Transverse colon (tissue), 3 donors: ENCODE results near the gene KCNJ16.

Experiments
- EP300 ChIP-seq: sonication (generic); formaldehyde crosslinking; IDR thresholded peaks from one replicate; pipeline ENCODE4 v1.6.1; 2017; ENCODE audit warnings: antibody characterized with exemption, low read depth
- POLR2A ChIP-seq: fragments of 450-650 bp; IDR thresholded peaks from one replicate; pipeline ENCODE4 v1.6.1; 2016; ENCODE audit warnings: antibody characterized with exemption, mild to moderate bottlenecking, moderate library complexity
- TF ChIP-seq, protein P1 (sequence below), 5 experiments: fragments of 200-600 bp in 3 of 5; fragments of 450-650 bp in 2 of 5; sonication (generic) in 3 of 5; IDR thresholded peaks; 1 replicate in 2 of 5; 2 replicates in 3 of 5; pipeline ENCODE4 v1.5.1; 2016 to 2017; ENCODE audit warnings: antibody characterized with exemption in 5 of 5, inconsistent platforms in 3 of 5, mild to moderate bottlenecking in 2 of 5, moderate library complexity in 1 of 5

DNA sequence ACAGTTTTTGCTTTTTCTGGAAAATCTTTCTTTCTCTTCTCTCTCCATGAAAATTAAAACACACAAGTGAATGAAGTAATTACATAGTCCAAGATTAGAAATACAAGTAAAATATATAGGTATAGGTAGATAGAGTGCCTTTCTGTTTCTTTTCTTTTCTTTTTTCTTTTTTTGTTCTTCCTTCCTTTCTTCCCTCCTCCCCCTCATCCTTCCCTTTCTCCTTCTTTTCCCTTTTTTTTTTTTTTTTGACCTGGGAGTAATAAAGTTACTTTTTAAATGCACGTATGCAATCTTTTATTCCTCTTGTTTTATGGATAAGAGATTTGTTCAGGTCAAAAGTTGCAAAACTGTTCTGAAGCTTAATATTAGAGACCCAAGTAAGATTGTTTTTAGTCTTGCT is 59.8 kb downstream of the KCNJ16 start:
- TF ChIP-seq, protein P1, sequence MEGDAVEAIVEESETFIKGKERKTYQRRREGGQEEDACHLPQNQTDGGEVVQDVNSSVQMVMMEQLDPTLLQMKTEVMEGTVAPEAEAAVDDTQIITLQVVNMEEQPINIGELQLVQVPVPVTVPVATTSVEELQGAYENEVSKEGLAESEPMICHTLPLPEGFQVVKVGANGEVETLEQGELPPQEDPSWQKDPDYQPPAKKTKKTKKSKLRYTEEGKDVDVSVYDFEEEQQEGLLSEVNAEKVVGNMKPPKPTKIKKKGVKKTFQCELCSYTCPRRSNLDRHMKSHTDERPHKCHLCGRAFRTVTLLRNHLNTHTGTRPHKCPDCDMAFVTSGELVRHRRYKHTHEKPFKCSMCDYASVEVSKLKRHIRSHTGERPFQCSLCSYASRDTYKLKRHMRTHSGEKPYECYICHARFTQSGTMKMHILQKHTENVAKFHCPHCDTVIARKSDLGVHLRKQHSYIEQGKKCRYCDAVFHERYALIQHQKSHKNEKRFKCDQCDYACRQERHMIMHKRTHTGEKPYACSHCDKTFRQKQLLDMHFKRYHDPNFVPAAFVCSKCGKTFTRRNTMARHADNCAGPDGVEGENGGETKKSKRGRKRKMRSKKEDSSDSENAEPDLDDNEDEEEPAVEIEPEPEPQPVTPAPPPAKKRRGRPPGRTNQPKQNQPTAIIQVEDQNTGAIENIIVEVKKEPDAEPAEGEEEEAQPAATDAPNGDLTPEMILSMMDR (IDR thresholded peaks at IDR 0.05), result no peak
- no peak for TF ChIP-seq EP300
- no peak for TF ChIP-seq POLR2A
